ENCODE measurements around the gene PGM2.

DNA sequence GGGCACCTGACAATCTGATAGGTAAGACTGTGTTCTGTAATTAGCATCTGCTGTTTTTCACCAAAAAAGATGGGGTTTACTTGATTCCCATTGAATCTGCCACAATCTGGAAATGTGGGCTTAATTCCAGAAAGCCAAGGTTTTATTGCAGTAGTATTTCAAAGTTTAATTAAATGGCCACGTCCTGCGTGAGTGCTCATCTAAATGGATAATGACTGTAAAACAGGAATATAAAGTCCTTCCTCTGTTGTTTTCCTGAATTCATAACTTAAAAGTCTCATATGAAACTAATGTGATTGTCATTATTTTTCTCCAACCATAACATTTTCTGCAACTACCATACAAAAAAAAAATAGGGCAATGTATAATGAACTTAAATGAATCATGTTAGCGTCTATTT is 2.4 kb downstream of the PGM2 start:
- TF ChIP-seq POLR2A (IDR thresholded peaks at IDR 0.05) = no peak
- TF ChIP-seq, protein P1, sequence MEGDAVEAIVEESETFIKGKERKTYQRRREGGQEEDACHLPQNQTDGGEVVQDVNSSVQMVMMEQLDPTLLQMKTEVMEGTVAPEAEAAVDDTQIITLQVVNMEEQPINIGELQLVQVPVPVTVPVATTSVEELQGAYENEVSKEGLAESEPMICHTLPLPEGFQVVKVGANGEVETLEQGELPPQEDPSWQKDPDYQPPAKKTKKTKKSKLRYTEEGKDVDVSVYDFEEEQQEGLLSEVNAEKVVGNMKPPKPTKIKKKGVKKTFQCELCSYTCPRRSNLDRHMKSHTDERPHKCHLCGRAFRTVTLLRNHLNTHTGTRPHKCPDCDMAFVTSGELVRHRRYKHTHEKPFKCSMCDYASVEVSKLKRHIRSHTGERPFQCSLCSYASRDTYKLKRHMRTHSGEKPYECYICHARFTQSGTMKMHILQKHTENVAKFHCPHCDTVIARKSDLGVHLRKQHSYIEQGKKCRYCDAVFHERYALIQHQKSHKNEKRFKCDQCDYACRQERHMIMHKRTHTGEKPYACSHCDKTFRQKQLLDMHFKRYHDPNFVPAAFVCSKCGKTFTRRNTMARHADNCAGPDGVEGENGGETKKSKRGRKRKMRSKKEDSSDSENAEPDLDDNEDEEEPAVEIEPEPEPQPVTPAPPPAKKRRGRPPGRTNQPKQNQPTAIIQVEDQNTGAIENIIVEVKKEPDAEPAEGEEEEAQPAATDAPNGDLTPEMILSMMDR (IDR thresholded peaks at IDR 0.05) = no peak
